GM12873 (cell line): ENCODE results near the gene ADGRA1.

Experiments used
- CTCF ChIP-seq: IDR thresholded peaks from 2 replicates; pipeline ENCODE4 v1.5.1; 2012; ENCODE audit warnings: low read depth, mild to moderate bottlenecking, moderate library complexity, low read length, control low read depth; ENCODE audit not compliant: insufficient read depth; ENCODE audit errors: missing control alignments

The ADGRA1 gene

GRCh38 chr10:133116455-133116854 is 28.7 kb downstream of the ADGRA1 start:
- TF ChIP-seq CTCF: no peak

- TF ChIP-seq CTCF: no peak
Measured at GRCh38 chr10:133117036-133117687, 29.4 kb downstream of the ADGRA1 start.

GRCh38 chr10:133117688-133118071 is 30.0 kb downstream of the ADGRA1 start:
- TF ChIP-seq CTCF: no peak

- TF ChIP-seq CTCF: no peak
Measured at GRCh38 chr10:133121479-133121878, 33.8 kb downstream of the ADGRA1 start.

- no peak for TF ChIP-seq CTCF
Measured at GRCh38 chr10:133122171-133122935, 34.6 kb downstream of the ADGRA1 start.

- no peak for TF ChIP-seq CTCF
Measured at GRCh38 chr10:133123050-133123745, 35.5 kb downstream of the ADGRA1 start.

GRCh38 chr10:133123746-133124356 is 36.1 kb downstream of the ADGRA1 start:
- no peak for TF ChIP-seq CTCF
